Progenitor cell of endocrine pancreas (in vitro differentiated cells): Measurements from ENCODE around the gene KLF4. TPM values are rescaled to one million over a fixed set of nuclear protein-coding genes. Genes with fewer than 3 reads are reported as not detected.

Experiments
- DNase-seq: peaks from one replicate; pipeline ENCODE4 v3.0.0; 2021; ENCODE audit warnings: low spot score; ENCODE audit not compliant: unreplicated experiment
- H3K27ac Mint-ChIP-seq: 2 replicates; pipeline ENCODE4 v1.8.0; 2021; ENCODE audit warnings: mild to moderate bottlenecking, moderate library complexity, mixed read lengths
- H3K27me3 Mint-ChIP-seq: 2 replicates; pipeline ENCODE4 v1.8.0; 2021; ENCODE audit warnings: mixed read lengths
- H3K36me3 Mint-ChIP-seq: 2 replicates; pipeline ENCODE4 v1.8.0; 2022; ENCODE audit warnings: mixed read lengths; ENCODE audit not compliant: insufficient read depth
- H3K4me1 Mint-ChIP-seq: 2 replicates; pipeline ENCODE4 v1.8.0; 2021; ENCODE audit warnings: low read depth, mixed read lengths
- H3K4me3 Mint-ChIP-seq: 2 replicates; pipeline ENCODE4 v1.8.0; 2021; ENCODE audit warnings: low read depth, mild to moderate bottlenecking, moderate library complexity, mixed read lengths
- H3K9me3 Mint-ChIP-seq: 2 replicates; pipeline ENCODE4 v1.8.0; 2021; ENCODE audit warnings: low read depth, mixed read lengths
- CTCF ChIP-seq: fragments of 200-600 bp; sonication (generic); IDR thresholded peaks from one replicate; pipeline ENCODE4 v1.5.0; 2021; ENCODE audit warnings: antibody characterized with exemption, mild to moderate bottlenecking; ENCODE audit not compliant: unreplicated experiment
- total RNA-seq: library from RNA; stranded (reverse); gene quantifications from 2 replicates; pipeline ENCODE4 v1.2.1, GENCODE V29; 2021

The KLF4 gene
- total RNA-seq, 1 donor from 2014 or later, result 9.2 TPM

GRCh38 chr9:107443786-107444185, 45.8 kb downstream of the KLF4 start:
- no peaks in the 10 kb centered on the region for H3K9me3 Mint-ChIP-seq
- H3K36me3 Mint-ChIP-seq, result no peaks in the 10 kb centered on the region
- TF ChIP-seq CTCF, result no peak
- no peak overlapping the region for H3K4me3 Mint-ChIP-seq
- peaks cover 4% of the 10 kb centered on the region for H3K4me1 Mint-ChIP-seq
- H3K27ac Mint-ChIP-seq, result no peak overlapping the region
- DNase-seq, result no peak
- H3K27me3 Mint-ChIP-seq, result peaks cover 22% of the 10 kb centered on the region

GRCh38 chr9:107439991-107440456, 49.5 kb downstream of the KLF4 start:
- Mint-ChIP-seq H3K27me3 (peaks cover 24% of the 10 kb centered on the region), H3K27ac (peak overlapping the region; percentile 9)

GRCh38 chr9:107438211-107439031, 51.1 kb downstream of the KLF4 start:
- no peak for DNase-seq
- Mint-ChIP-seq H3K9me3 (no peaks in the 10 kb centered on the region), H3K27me3 (peaks cover 20% of the 10 kb centered on the region), H3K4me3 (no peak overlapping the region), H3K4me1 (peaks cover 4% of the 10 kb centered on the region), H3K27ac (no peak overlapping the region), H3K36me3 (no peaks in the 10 kb centered on the region)
- no peak for TF ChIP-seq CTCF

More at GRCh38 chr9:107439991-107440456, 49.5 kb downstream of the KLF4 start:
- no peak for DNase-seq
- TF ChIP-seq CTCF, result no peak
- Mint-ChIP-seq H3K36me3 (no peaks in the 10 kb centered on the region), H3K9me3 (no peaks in the 10 kb centered on the region), H3K4me1 (peaks cover 4% of the 10 kb centered on the region), H3K4me3 (no peak overlapping the region)

GRCh38 chr9:107437716-107438115, 51.9 kb downstream of the KLF4 start:
- no peak overlapping the region for H3K4me3 Mint-ChIP-seq
- peaks cover 24% of the 10 kb centered on the region for H3K27me3 Mint-ChIP-seq
- TF ChIP-seq CTCF, result no peak
- peaks cover 4% of the 10 kb centered on the region for H3K4me1 Mint-ChIP-seq
- H3K9me3 Mint-ChIP-seq, result no peaks in the 10 kb centered on the region
- H3K36me3 Mint-ChIP-seq, result no peaks in the 10 kb centered on the region
- no peak for DNase-seq
- H3K27ac Mint-ChIP-seq, result no peak overlapping the region

GRCh38 chr9:107435415-107435814, 54.2 kb downstream of the KLF4 start:
- H3K9me3 Mint-ChIP-seq, result no peaks in the 10 kb centered on the region
- peaks cover 4% of the 10 kb centered on the region for H3K4me1 Mint-ChIP-seq
- H3K27me3 Mint-ChIP-seq, result peaks cover 34% of the 10 kb centered on the region
- no peak for TF ChIP-seq CTCF
- DNase-seq, result no peak
- H3K27ac Mint-ChIP-seq, result no peak overlapping the region
- H3K36me3 Mint-ChIP-seq, result no peaks in the 10 kb centered on the region
- H3K4me3 Mint-ChIP-seq, result no peak overlapping the region

Other genes with a start within 250 kb of the KLF4 start
- 153 and 171 TPM in 2 replicates for gene RAD23B, start 206.5 kb downstream of the KLF4 start, total RNA-seq